Limb (tissue), 2 donors: Measurements from ENCODE around the gene TFDP3.

ENCODE experiments used
- DNase-seq, 2 donors: peaks; one replicate each; pipeline ENCODE4 v3.0.0-alpha.2; 2016; ENCODE audit errors: extremely low spot score in 2 of 2

TFDP3 gene

GRCh38 chrX:133185938-133186337 lies 32.2 kb downstream of the TFDP3 start:
- no peak for DNase-seq

GRCh38 chrX:133185119-133185518 lies 33.0 kb downstream of the TFDP3 start:
- no peak for DNase-seq

- DNase-seq = no peak
These were observed 34.3 kb downstream of the TFDP3 start for GRCh38 chrX:133183806-133184205.

GRCh38 chrX:133179500-133179899 lies 38.7 kb downstream of the TFDP3 start:
- no peak for DNase-seq

- no peak for DNase-seq
These were observed 41.0 kb downstream of the TFDP3 start for GRCh38 chrX:133177202-133177601.

GRCh38 chrX:133175605-133176004 lies 42.5 kb downstream of the TFDP3 start:
- DNase-seq = no peak

- DNase-seq = no peak
These were observed 43.0 kb downstream of the TFDP3 start for GRCh38 chrX:133175162-133175561.

GRCh38 chrX:133171962-133172708 lies 46.0 kb downstream of the TFDP3 start:
- no peak for DNase-seq
